H1 (cell line): ENCODE measurements around the gene TCF19. TPM values are rescaled to one million over a fixed set of nuclear protein-coding genes. Genes with fewer than 3 reads are reported as not detected.

Experiments used
- CTCF ChIP-seq, 3 experiments: IDR thresholded peaks; 1 replicate in 2 of 3; 2 replicates in 1 of 3; pipeline versions ENCODE4 v1.5.1 to v1.6.1; 2011; ENCODE audit warnings: low read length in 3 of 3, mild to moderate bottlenecking in 3 of 3, inconsistent platforms in 2 of 3, low read depth in 1 of 3, moderate library complexity in 1 of 3; ENCODE audit not compliant: insufficient read depth in 1 of 3; ENCODE audit errors: control extremely low read depth in 1 of 3
- E2F6 ChIP-seq: IDR thresholded peaks from 2 replicates; pipeline ENCODE4 v1.6.1; 2012; ENCODE audit warnings: inconsistent platforms
- polyA plus RNA-seq, 7 experiments: library from polyadenylated mRNA; depleted of rRNA in 3 of 7; stranded (reverse) in 5 of 7; unstranded in 2 of 7; fragments of >200 nt in 5 of 7; fragments of 200-250 nt in 2 of 7; gene quantifications; 1 replicate in 5 of 7; 2 replicates in 1 of 7; 4 replicates in 1 of 7; pipeline versions ENCODE4 v1.2.1 to v1.2.3, GENCODE V29; 2011 to 2013; ENCODE audit warnings: missing spikeins in 2 of 7, mixed read lengths in 2 of 7
- total RNA-seq: library from RNA; stranded (reverse); fragmentation: NEBNext Ultra II Directional; extraction: Animal tissue kit (Norgen Biotek cat#: 25700); gene quantifications from 2 replicates; pipeline ENCODE4 v1.2.1, GENCODE V29; 2021

The TCF19 gene
- total and polyA plus RNA-seq, 2 of the 8 experiments (the other 6 are each of a cell fraction or from before 2014, with no cell fraction given): 7.2 to 11.0 TPM

GRCh38 chr6:31162463-31163165, 4.2 kb downstream of the TCF19 start (continued):
- TF ChIP-seq CTCF (IDR thresholded peaks at IDR 0.05; ENCODE audit: control extremely low read depth in 1 of 3, insufficient read depth in 1 of 3, low read depth in 1 of 3, low read length in 3 of 3): peak; percentile 24 to 40 (median 36); a peak in 3 of 4 replicates
- TF ChIP-seq E2F6: no peak
